Gastrocnemius medialis (tissue), 4 donors: ENCODE measurements around the gene LTO1.

Experiments used
- POLR2A ChIP-seq, 2 donors: fragments of 450-650 bp; IDR thresholded peaks; one replicate each; pipeline ENCODE4 v1.6.1; 2017; ENCODE audit warnings: antibody characterized with exemption in 2 of 2, mild to moderate bottlenecking in 2 of 2, moderate library complexity in 2 of 2
- TF ChIP-seq, protein P1 (sequence below), 5 experiments: fragments of 450-650 bp in 3 of 5; fragments of 200-600 bp in 2 of 5; sonication (generic) in 2 of 5; IDR thresholded peaks in 4 of 5; conservative IDR thresholded peaks in 1 of 5; 1 replicate in 4 of 5; 2 replicates in 1 of 5; pipeline ENCODE4 v1.5.1; 2016 to 2019; ENCODE audit warnings: antibody characterized with exemption in 5 of 5, mild to moderate bottlenecking in 3 of 5, moderate library complexity in 3 of 5

DNA sequence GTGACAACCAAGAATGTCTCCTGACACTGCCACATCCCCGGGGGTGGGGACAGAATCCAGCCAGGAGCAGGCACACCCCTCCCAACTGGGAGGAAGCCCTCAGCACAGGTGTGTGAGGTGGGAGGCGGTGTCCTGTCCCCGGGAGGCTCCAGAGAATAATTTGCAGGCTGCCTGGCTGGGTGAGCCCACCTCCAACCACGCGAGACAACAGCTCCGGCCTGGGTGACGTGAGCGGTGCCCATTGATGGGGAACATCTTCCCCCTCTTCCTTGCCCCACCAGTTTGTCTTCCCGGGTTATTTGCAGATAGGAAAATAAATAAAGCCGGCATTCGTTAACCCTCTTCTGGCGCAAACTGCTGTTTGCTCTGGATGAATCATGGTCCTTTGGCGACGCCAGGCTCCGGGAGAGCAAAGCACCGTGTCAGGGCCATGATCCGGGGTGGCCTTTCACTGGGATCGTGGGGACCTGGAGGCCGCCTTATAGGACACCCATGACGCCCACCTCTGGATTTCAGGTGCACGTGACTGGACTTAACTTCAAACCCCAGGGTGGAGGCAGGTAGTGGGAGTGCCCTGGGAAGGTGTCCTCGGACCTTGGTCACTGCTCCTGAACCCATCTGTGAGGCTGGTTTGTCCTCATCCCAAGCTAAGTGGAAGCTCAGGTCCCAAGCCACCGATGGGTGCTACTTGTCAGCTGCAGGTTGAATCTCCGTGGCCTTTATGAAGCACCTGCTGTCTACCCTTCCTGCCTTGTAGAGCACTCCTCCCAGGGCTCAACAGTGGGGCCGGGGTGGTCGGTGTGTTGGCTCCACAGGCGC is 20.3 kb downstream of the LTO1 start:
- TF ChIP-seq, protein P1, sequence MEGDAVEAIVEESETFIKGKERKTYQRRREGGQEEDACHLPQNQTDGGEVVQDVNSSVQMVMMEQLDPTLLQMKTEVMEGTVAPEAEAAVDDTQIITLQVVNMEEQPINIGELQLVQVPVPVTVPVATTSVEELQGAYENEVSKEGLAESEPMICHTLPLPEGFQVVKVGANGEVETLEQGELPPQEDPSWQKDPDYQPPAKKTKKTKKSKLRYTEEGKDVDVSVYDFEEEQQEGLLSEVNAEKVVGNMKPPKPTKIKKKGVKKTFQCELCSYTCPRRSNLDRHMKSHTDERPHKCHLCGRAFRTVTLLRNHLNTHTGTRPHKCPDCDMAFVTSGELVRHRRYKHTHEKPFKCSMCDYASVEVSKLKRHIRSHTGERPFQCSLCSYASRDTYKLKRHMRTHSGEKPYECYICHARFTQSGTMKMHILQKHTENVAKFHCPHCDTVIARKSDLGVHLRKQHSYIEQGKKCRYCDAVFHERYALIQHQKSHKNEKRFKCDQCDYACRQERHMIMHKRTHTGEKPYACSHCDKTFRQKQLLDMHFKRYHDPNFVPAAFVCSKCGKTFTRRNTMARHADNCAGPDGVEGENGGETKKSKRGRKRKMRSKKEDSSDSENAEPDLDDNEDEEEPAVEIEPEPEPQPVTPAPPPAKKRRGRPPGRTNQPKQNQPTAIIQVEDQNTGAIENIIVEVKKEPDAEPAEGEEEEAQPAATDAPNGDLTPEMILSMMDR (IDR thresholded peaks at IDR 0.05 in 4 of 5, conservative IDR thresholded peaks at IDR 0.05 in 1 of 5) = no peak
- no peak for TF ChIP-seq POLR2A (IDR thresholded peaks at IDR 0.05)
